ENCODE measurements around the gene UNC13D. TPM values are rescaled to one million over a fixed set of nuclear protein-coding genes. Genes with fewer than 3 reads are reported as not detected.
"Not testable (repeated sequence)": the region's sequence is repeated elsewhere in the genome, so short reads cannot be mapped to it uniquely, and the experiment has no call there.

The UNC13D gene
- total RNA-seq, 3 donors from 2014 or later: 5.6 to 15.5 (median 8.5) TPM

GRCh38 chr17:75891022-75891604, 46.9 kb upstream of the UNC13D start:
- DNase-seq (ENCODE audit: low spot score in 2 of 2): no peak
- no peaks in the 10 kb centered on the region for H3K36me3 ChIP-seq

GRCh38 chr17:75889454-75889853, 45.2 kb upstream of the UNC13D start:
- intact Hi-C loops (cut with DNase I; ENCODE audit: low total_unique reads): no loop called here
- Histone ChIP-seq H3K9me3 (no peaks in the 10 kb centered on the region), H3K36me3 (no peaks in the 10 kb centered on the region), H3K4me1 (no peaks in the 10 kb centered on the region), H3K4me3 (no peak overlapping the region), H3K27ac (no peak overlapping the region), H3K27me3 (no peaks in the 10 kb centered on the region)
- TF ChIP-seq POLR2AphosphoS5 (IDR thresholded peaks at IDR 0.05) (no peak), POLR2A (IDR thresholded peaks at IDR 0.05) (no peak)
- TF ChIP-seq, protein P1, sequence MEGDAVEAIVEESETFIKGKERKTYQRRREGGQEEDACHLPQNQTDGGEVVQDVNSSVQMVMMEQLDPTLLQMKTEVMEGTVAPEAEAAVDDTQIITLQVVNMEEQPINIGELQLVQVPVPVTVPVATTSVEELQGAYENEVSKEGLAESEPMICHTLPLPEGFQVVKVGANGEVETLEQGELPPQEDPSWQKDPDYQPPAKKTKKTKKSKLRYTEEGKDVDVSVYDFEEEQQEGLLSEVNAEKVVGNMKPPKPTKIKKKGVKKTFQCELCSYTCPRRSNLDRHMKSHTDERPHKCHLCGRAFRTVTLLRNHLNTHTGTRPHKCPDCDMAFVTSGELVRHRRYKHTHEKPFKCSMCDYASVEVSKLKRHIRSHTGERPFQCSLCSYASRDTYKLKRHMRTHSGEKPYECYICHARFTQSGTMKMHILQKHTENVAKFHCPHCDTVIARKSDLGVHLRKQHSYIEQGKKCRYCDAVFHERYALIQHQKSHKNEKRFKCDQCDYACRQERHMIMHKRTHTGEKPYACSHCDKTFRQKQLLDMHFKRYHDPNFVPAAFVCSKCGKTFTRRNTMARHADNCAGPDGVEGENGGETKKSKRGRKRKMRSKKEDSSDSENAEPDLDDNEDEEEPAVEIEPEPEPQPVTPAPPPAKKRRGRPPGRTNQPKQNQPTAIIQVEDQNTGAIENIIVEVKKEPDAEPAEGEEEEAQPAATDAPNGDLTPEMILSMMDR (IDR thresholded peaks at IDR 0.05): no peak
- DNase-seq (ENCODE audit: low spot score in 2 of 2): no peak

More at GRCh38 chr17:75891022-75891604, 46.9 kb upstream of the UNC13D start:
- Histone ChIP-seq H3K27ac (no peak overlapping the region), H3K4me3 (no peak overlapping the region), H3K9me3 (no peaks in the 10 kb centered on the region), H3K4me1 (peaks cover 0 to 16% of the 10 kb centered on the region in 2 donors), H3K27me3 (no peaks in the 10 kb centered on the region)
- intact Hi-C loops (cut with DNase I; ENCODE audit: low total_unique reads): no loop called here
- TF ChIP-seq POLR2A (IDR thresholded peaks at IDR 0.05): no peak
- no peak for TF ChIP-seq POLR2AphosphoS5 (IDR thresholded peaks at IDR 0.05)
- TF ChIP-seq, protein P1 (IDR thresholded peaks at IDR 0.05): no peak

DNA sequence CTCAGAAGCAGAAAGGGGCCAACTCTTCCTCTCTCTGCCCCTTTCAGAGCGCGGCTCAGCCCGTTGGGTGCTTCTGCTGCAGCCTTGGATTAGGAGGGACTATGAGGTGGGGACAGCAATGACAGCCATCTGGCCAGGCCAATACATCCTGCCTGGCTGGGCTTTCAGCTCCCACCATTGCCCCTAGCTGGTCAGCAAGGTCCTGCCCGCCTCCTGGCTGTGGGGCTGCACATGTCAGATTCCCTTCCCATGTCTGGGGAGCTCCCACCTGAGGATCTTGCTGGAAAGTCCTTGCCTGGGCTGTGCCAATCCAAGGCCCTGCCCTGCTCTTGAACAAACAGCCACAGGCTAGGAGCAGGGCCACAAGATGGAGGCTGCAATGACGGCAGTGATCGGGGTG, 44.3 kb upstream of the UNC13D start:
- no peak for TF ChIP-seq POLR2A (IDR thresholded peaks at IDR 0.05)
- no peaks in the 10 kb centered on the region for H3K27me3 ChIP-seq
- H3K27ac ChIP-seq: no peak overlapping the region
- no peaks in the 10 kb centered on the region for H3K4me1 ChIP-seq
- H3K4me3 ChIP-seq: no peak overlapping the region
- no peak for DNase-seq (ENCODE audit: low spot score in 2 of 2)
- no peaks in the 10 kb centered on the region for H3K9me3 ChIP-seq
- intact Hi-C loops (cut with DNase I; ENCODE audit: low total_unique reads): no loop called here
- no peaks in the 10 kb centered on the region for H3K36me3 ChIP-seq

DNA sequence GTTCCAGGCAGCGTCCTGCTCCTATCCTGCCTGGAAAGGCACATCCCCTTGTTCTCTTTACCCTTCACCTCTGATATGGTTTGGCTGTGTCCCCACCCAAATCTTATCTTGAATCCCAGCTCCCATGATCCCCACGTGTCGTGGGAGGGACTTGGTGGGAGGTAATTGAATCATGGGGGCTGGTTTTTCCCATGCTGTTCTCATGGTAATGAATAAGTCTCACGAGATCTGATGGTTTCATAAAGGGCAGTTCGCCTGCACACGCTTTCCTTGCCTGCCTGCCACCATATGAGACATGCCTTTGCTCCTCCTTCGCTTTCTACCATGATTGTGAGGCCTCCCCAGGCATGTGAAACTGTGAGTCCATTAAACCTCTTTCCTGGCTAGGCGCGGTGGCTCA, 41.7 kb upstream of the UNC13D start:
- H3K4me3 ChIP-seq; H3K27me3 ChIP-seq; intact Hi-C loops (cut with DNase I; ENCODE audit: low total_unique reads); H3K4me1 ChIP-seq; H3K27ac ChIP-seq; H3K36me3 ChIP-seq; DNase-seq (ENCODE audit: low spot score in 2 of 2); H3K9me3 ChIP-seq: not testable (repeated sequence)

DNA sequence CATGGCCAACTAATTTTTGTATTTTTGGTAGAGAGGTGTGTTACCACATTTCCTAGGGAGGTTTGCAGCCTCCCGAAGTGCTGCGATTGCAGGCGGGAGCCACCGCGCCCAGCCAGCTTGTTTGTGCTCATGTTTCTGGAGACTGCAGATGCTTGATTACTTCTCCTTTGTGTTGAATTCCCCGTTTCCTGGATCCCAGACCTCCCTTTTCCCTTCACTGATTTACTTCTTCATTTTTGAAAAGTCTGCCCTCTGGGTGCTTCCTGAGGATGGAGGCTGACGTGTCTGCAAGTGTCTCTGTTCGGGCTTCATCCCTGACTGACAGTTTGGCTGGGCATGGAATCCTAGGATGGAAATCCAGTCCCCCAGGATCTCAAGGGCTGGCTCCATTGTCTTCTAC, 41.2 kb upstream of the UNC13D start:
- no peaks in the 10 kb centered on the region for H3K36me3 ChIP-seq
- TF ChIP-seq, protein P1 (IDR thresholded peaks at IDR 0.05): no peak
- no peak for TF ChIP-seq POLR2A (IDR thresholded peaks at IDR 0.05)
- no peak for TF ChIP-seq POLR2AphosphoS5 (IDR thresholded peaks at IDR 0.05)
- H3K4me1 ChIP-seq: no peaks in the 10 kb centered on the region
- H3K9me3 ChIP-seq: no peaks in the 10 kb centered on the region
- intact Hi-C loops (cut with DNase I; ENCODE audit: low total_unique reads): no loop called here
- no peaks in the 10 kb centered on the region for H3K27me3 ChIP-seq
- no peak overlapping the region for H3K4me3 ChIP-seq
- no peak overlapping the region for H3K27ac ChIP-seq
- no peak for DNase-seq (ENCODE audit: low spot score in 2 of 2)

- intact Hi-C loops (cut with DNase I; ENCODE audit: low total_unique reads): no loop called here
- Histone ChIP-seq H3K9me3 (no peaks in the 10 kb centered on the region), H3K4me3 (no peak overlapping the region), H3K4me1 (peaks cover 0 to 3% of the 10 kb centered on the region in 2 donors), H3K27me3 (no peaks in the 10 kb centered on the region), H3K27ac (no peak overlapping the region), H3K36me3 (no peaks in the 10 kb centered on the region)
- TF ChIP-seq, protein P1 (IDR thresholded peaks at IDR 0.05): no peak
- TF ChIP-seq POLR2AphosphoS5 (IDR thresholded peaks at IDR 0.05): no peak
- no peak for TF ChIP-seq POLR2A (IDR thresholded peaks at IDR 0.05)
- no peak for DNase-seq (ENCODE audit: low spot score in 2 of 2)
Measured at GRCh38 chr17:75881678-75882454, 37.7 kb upstream of the UNC13D start.
